Subcutaneous adipose tissue (tissue), 4 donors: ENCODE data around the gene TMEM132A. TPM values are rescaled to one million over a fixed set of nuclear protein-coding genes. Genes with fewer than 3 reads are reported as not detected.

Experiments used
- total RNA-seq, 4 donors: library from RNA; depleted of rRNA; stranded (reverse); fragments of >200 nt; gene quantifications; one replicate each; pipeline ENCODE4 v1.1.0, GENCODE V29; 2016
- TF ChIP-seq, protein P1 (sequence below): fragments of 450-650 bp; IDR thresholded peaks from one replicate; pipeline ENCODE4 v1.5.1; 2016; ENCODE audit warnings: low read depth, mild to moderate bottlenecking, control low read depth, antibody characterized with exemption, moderate library complexity

The TMEM132A gene
- total RNA-seq, 4 donors from 2014 or later: 0.51 to 3.0 (median 1.3) TPM

DNA sequence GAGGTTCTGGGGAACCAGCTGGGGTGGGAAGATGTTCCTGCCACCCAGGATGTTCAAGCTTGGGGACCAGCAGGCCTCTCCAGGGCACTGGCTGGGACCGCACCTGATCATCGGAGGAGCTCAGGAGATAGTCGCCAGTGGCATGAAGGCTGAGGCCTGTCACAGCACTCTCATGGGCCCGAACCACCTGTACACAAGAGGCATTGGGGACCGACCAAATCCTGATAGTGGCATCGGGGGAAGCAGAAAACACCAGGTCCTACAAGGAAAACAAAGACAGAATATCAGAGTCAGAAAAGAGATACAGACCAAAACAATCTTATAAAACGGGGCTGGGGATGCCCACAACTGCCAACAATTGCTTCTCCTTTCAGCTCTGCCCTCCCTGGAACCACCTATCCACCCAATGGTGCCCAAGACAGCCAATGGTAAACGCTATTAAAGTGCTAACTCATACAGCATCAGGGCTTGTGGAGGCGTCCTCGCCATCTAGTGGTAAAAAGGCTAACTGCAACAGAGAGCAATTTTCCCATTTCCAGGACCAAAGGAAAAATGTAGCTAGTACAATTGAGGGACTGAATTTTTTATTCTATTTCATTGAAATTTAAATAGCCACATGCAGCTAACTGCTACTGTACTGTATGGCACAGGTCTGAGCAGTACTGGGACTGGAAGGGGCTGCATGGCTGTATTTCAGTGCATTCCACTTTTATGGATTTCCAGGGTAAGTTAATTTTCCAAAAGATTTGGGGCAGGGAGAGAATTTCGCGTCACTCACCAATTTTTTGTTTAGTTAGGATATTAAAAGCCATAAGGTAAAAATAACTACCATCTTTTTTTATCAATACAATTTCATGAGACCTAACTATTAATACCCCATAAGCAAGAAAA is 25.0 kb upstream of the TMEM132A start:
- TF ChIP-seq, protein P1, sequence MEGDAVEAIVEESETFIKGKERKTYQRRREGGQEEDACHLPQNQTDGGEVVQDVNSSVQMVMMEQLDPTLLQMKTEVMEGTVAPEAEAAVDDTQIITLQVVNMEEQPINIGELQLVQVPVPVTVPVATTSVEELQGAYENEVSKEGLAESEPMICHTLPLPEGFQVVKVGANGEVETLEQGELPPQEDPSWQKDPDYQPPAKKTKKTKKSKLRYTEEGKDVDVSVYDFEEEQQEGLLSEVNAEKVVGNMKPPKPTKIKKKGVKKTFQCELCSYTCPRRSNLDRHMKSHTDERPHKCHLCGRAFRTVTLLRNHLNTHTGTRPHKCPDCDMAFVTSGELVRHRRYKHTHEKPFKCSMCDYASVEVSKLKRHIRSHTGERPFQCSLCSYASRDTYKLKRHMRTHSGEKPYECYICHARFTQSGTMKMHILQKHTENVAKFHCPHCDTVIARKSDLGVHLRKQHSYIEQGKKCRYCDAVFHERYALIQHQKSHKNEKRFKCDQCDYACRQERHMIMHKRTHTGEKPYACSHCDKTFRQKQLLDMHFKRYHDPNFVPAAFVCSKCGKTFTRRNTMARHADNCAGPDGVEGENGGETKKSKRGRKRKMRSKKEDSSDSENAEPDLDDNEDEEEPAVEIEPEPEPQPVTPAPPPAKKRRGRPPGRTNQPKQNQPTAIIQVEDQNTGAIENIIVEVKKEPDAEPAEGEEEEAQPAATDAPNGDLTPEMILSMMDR: no peak

DNA sequence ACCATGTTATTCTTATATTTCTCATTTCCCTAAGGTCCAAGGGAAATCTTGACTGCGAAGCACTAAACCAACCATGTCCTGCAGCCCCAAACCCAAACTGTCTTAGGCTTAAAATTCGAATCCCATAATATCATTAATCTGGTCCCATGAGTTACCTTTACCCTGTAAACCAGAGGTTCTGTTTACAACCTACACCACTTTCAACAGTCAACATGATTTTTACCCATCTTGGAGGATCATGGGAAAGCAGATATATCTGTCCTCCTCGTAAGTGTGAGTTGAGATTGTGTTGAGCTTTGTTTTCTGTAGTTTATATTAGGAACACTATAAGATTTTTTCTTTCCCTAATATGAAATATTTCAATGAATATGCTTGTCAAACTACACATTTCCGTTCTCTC is 24.3 kb upstream of the TMEM132A start:
- TF ChIP-seq, protein P1: no peak

DNA sequence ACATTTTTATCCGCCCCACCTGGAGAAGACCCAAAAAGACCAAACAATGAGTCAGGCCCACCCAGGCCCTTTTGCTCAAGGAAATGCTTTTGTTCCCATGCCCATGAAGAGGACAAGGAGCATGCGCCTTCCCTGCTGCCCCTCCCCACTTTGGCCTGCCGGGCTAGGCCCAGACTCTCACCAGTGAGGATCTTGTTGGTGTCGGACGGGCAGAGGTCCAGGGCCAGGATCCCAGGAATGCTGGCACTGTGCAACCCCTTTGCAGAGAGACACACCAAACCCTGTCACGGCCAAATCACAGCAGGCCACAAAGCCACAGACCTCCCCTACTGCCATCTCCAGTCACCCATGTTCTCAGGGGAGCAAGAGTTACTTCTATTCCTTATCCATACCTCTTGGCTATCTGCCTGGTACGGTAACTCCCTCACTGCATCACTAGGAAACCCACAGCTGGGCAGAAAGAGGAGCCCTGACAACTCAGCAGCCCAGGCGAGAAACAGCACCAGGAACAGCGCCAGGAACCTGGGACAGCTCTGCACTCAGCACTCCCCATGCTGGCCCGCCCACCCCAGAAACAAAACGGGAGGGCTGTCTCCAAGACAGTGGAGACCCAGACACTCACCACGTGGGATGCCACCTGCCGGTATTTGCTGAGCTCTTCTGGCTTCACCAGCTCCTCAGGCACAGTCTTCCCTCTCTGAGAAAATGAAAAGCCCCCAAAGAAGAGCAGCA is 23.4 kb upstream of the TMEM132A start:
- TF ChIP-seq, protein P1: no peak

DNA sequence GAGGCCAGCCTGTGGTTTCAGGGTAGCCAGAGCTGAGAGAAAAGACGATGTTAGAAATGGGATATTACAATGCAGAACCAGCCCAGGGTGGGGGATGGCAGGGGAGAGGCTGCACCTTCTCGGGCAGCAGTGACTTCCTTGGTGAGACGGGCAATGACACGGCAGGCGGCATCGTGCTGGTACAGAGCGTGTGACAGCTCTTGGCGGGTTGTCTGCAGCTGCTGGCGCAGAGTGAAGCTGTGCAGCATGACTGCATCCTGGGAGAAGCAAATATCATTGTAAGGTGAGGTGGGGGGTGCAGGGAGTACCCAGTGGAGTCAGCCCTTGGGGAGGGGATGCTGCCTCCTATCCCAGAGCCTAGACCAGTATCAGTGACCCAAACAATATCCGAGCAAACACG is 21.6 kb upstream of the TMEM132A start:
- TF ChIP-seq, protein P1: no peak

DNA sequence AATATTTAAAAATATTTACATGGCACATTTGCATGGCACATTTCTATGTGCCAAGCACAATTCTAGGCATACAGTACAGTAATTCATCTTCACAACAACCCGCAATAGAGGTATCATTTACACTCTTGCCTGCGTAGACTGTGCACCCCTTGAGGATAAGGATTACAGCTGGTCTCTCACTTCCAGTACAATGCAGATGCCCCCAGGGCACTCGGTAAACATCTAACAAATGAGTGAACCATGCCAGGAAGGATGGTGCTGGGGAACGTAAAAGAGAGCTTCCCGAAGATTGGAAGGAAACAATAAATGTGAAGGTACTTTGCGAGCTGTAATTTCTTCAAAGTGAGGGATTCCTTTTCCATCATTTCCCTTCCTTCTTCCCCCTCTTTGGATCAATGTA is 19.2 kb upstream of the TMEM132A start:
- TF ChIP-seq, protein P1: no peak

DNA sequence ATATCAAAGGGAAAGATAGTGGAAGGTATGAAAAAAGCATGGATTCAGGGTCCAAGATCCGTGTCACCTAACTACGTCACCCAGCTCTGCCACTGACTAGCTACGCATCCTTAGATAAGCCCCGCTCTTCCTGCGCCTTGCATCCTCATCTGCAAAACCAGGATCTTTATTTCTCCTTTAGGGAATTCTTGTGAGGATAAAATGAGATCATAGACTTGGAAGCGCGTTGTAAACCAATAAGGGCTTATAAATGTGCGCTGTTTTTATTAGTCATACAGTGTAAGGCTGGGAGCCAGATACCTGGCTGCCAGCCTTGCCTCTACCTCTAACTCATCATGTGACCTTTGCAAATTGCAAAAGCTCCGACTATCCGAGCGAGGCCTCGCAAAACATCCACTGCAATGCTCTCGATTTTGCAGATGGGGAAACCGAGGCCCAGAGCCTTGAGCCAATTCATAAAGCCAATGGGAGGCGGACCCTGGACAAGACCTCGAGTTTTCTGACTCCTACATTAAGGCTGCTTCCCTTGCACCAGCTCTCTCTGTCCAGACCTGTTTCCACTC is 18.6 kb upstream of the TMEM132A start:
- TF ChIP-seq, protein P1: no peak
